ENCODE results near the gene FEM1B. TPM values are rescaled to one million over a fixed set of nuclear protein-coding genes. Genes with fewer than 3 reads are reported as not detected.

FEM1B gene
- total RNA-seq, 1 experiment from 2014 or later: 41.0 TPM

DNA sequence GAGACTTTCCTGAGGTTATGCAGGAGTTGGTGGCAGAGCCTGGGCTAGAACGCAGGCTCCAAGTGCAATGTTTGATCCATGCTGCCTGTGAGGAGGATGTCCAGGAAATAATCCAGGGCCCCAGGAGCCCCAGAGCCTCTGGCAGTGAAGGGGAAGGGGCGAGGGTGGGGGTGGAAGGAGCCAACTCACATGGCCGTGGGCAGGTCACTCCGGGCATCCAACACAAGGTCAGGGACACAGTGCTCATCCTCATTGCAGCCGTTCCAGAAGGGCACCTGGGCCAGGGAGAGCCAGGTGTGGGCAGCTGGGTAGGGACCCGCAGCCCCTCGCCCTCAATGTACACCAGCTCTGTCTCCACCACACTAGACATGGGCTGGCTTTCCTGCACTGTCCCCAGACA, 43.7 kb downstream of the FEM1B start:
- no TSS peak for BruUV-seq (replicated peaks)
- intact Hi-C loops (cut with micrococcal nuclease; ENCODE audit: unreplicated experiment): no loop called here
- H3K36me3 Mint-ChIP-seq (ENCODE audit: insufficient read depth, unreplicated experiment): no peaks in the 10 kb centered on the region
- H3K27me3 ChIP-seq (replicated peaks; ENCODE audit: control insufficient read depth, insufficient read depth, low read length): no peaks in the 10 kb centered on the region
- no peak for DNase-seq
- peaks cover 12% of the 10 kb centered on the region for H3K27me3 Mint-ChIP-seq (ENCODE audit: insufficient read depth, unreplicated experiment)
- H3K4me1 Mint-ChIP-seq (ENCODE audit: low read depth, unreplicated experiment): no peaks in the 10 kb centered on the region
- no peak overlapping the region for H3K4me3 ChIP-seq (ENCODE audit: low read depth, low read length)
- ChIA-PET POLR2A (no interaction called here), CTCF (no interaction called here)
- H3K4me3 Mint-ChIP-seq (ENCODE audit: unreplicated experiment): no peak overlapping the region
- no peaks in the 10 kb centered on the region for H3K36me3 ChIP-seq (ENCODE audit: control insufficient read depth, insufficient read depth, low read length)
- no peak for TF ChIP-seq CTCF (IDR thresholded peaks at IDR 0.05; ENCODE audit: insufficient read depth in 1 of 2, low read depth in 1 of 2, low read length in 1 of 2, severe bottlenecking in 1 of 2, unreplicated experiment in 1 of 2)
- H3K9me3 Mint-ChIP-seq (ENCODE audit: unreplicated experiment): no peaks in the 10 kb centered on the region
- no peaks in the 10 kb centered on the region for H3K4me1 ChIP-seq
- H3K27ac Mint-ChIP-seq (ENCODE audit: unreplicated experiment): no peak overlapping the region
- no peaks in the 10 kb centered on the region for H3K9me3 ChIP-seq

DNA sequence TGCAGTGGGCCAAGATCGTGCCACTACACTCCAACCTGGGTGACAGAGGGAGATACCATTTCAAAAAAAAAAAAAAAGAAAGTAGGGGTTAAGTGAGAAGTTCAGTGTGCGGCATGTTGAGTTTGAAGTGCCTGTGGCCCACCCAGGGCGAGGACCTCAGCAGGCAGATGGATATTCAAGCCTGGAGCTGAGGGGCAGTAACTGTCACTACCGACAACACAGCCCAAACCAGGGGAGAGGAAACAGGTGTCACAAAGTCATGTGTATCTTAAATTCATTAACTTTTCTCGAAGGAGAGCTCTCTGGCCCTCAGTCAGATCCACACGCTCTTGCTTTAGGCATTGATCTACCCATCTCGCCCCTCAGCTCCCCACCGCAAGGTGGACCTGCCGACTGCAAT, 45.3 kb downstream of the FEM1B start:
- no peak for DNase-seq
- CTCF ChIA-PET: interaction anchor here (0.7 kb wide), 1 partner anchor 13 kb away, joined by 3 read pairs; no protein-coding TSS in a partner anchor
- no peaks in the 10 kb centered on the region for H3K9me3 Mint-ChIP-seq (ENCODE audit: unreplicated experiment)
- Histone ChIP-seq H3K27me3 (replicated peaks; ENCODE audit: control insufficient read depth, insufficient read depth, low read length) (no peaks in the 10 kb centered on the region; the same call in none of the 2 replicates), H3K4me3 (ENCODE audit: low read depth, low read length) (no peak overlapping the region), H3K9me3 (no peaks in the 10 kb centered on the region), H3K4me1 (no peaks in the 10 kb centered on the region), H3K36me3 (ENCODE audit: control insufficient read depth, insufficient read depth, low read length) (no peaks in the 10 kb centered on the region)
- no peak overlapping the region for H3K4me3 Mint-ChIP-seq (ENCODE audit: unreplicated experiment)
- H3K4me1 Mint-ChIP-seq (ENCODE audit: low read depth, unreplicated experiment): no peaks in the 10 kb centered on the region
- POLR2A ChIA-PET: no interaction called here
- intact Hi-C loops (cut with micrococcal nuclease; ENCODE audit: unreplicated experiment): no loop called here
- no peak for TF ChIP-seq CTCF (IDR thresholded peaks at IDR 0.05; ENCODE audit: insufficient read depth in 1 of 2, low read depth in 1 of 2, low read length in 1 of 2, severe bottlenecking in 1 of 2, unreplicated experiment in 1 of 2)
- BruUV-seq (replicated peaks): no TSS peak
- H3K27me3 Mint-ChIP-seq (ENCODE audit: insufficient read depth, unreplicated experiment): peaks cover 24% of the 10 kb centered on the region
- no peak overlapping the region for H3K27ac Mint-ChIP-seq (ENCODE audit: unreplicated experiment)
- no peaks in the 10 kb centered on the region for H3K36me3 Mint-ChIP-seq (ENCODE audit: insufficient read depth, unreplicated experiment)

- no TSS peak for BruUV-seq (replicated peaks)
- Mint-ChIP-seq H3K4me1 (ENCODE audit: low read depth, unreplicated experiment) (no peaks in the 10 kb centered on the region), H3K27ac (ENCODE audit: unreplicated experiment) (no peak overlapping the region), H3K4me3 (ENCODE audit: unreplicated experiment) (no peak overlapping the region), H3K36me3 (ENCODE audit: insufficient read depth, unreplicated experiment) (no peaks in the 10 kb centered on the region), H3K27me3 (ENCODE audit: insufficient read depth, unreplicated experiment) (peaks cover 31% of the 10 kb centered on the region), H3K9me3 (ENCODE audit: unreplicated experiment) (no peaks in the 10 kb centered on the region)
- Histone ChIP-seq H3K4me1 (no peaks in the 10 kb centered on the region), H3K36me3 (ENCODE audit: control insufficient read depth, insufficient read depth, low read length) (no peaks in the 10 kb centered on the region), H3K4me3 (ENCODE audit: low read depth, low read length) (no peak overlapping the region), H3K9me3 (no peaks in the 10 kb centered on the region), H3K27me3 (replicated peaks; ENCODE audit: control insufficient read depth, insufficient read depth, low read length) (no peaks in the 10 kb centered on the region; the same call in none of the 2 replicates)
- intact Hi-C loops (cut with micrococcal nuclease; ENCODE audit: unreplicated experiment): no loop called here
- ChIA-PET POLR2A (no interaction called here), CTCF (interaction anchor here (1.4 kb wide), 1 partner anchor 19 kb away, joined by 6 read pairs; no protein-coding TSS in a partner anchor)
- TF ChIP-seq CTCF (IDR thresholded peaks at IDR 0.05; ENCODE audit: insufficient read depth in 1 of 2, low read depth in 1 of 2, low read length in 1 of 2, severe bottlenecking in 1 of 2, unreplicated experiment in 1 of 2): no peak
- DNase-seq: no peak
Observed at GRCh38 chr15:68325726-68326125, 48.2 kb downstream of the FEM1B start.

Data from Caco-2 (cell line).